Measurements from ENCODE around the gene CYP20A1. TPM values are rescaled to one million over a fixed set of nuclear protein-coding genes. Genes with fewer than 3 reads are reported as not detected.
"Not testable (repeated sequence)": the region's sequence is repeated elsewhere in the genome, so short reads cannot be mapped to it uniquely, and the experiment has no call there.

The CYP20A1 gene
- total RNA-seq, 2 donors from 2014 or later = 13.3 to 20.0 TPM

- DNase-seq (ENCODE audit: low spot score) = no peak
- Histone ChIP-seq H3K4me3 (no peak overlapping the region), H3K4me1 (peaks cover 0 to 22% of the 10 kb centered on the region in 2 donors), H3K27ac (no peak overlapping the region), H3K27me3 (no peaks in the 10 kb centered on the region), H3K9me3 (no peaks in the 10 kb centered on the region), H3K36me3 (no peaks in the 10 kb centered on the region)
- TF ChIP-seq, protein P1, sequence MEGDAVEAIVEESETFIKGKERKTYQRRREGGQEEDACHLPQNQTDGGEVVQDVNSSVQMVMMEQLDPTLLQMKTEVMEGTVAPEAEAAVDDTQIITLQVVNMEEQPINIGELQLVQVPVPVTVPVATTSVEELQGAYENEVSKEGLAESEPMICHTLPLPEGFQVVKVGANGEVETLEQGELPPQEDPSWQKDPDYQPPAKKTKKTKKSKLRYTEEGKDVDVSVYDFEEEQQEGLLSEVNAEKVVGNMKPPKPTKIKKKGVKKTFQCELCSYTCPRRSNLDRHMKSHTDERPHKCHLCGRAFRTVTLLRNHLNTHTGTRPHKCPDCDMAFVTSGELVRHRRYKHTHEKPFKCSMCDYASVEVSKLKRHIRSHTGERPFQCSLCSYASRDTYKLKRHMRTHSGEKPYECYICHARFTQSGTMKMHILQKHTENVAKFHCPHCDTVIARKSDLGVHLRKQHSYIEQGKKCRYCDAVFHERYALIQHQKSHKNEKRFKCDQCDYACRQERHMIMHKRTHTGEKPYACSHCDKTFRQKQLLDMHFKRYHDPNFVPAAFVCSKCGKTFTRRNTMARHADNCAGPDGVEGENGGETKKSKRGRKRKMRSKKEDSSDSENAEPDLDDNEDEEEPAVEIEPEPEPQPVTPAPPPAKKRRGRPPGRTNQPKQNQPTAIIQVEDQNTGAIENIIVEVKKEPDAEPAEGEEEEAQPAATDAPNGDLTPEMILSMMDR (IDR thresholded peaks at IDR 0.05) = no peak
Observed at GRCh38 chr2:203330434-203330833, 91.6 kb downstream of the CYP20A1 start.

DNA sequence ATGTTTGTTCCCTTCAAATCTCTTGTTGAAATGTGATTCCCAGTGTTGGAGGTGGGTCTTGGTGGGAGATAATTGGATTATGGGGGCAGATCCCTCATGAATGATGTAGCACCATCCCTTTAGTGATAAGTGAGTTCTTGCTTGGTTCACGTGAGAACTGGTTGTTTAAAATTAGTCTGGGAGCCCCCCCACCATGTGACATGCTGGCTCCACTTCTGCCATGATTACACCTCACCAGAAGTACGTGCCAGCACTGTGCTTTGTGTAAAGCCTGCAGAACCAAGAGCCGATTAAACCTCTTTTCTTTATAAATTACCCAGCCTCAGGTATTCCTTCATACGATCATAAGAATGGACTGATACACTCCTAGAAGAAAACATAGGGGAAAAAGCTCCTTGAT, 99.5 kb downstream of the CYP20A1 start:
- Histone ChIP-seq H3K4me3 (no peak overlapping the region), H3K9me3 (no peaks in the 10 kb centered on the region), H3K27ac (peak overlapping the region; percentile 23 to 26), H3K36me3 (no peaks in the 10 kb centered on the region), H3K27me3 (no peaks in the 10 kb centered on the region), H3K4me1 (peaks cover 0 to 22% of the 10 kb centered on the region in 2 donors)
- TF ChIP-seq, protein P1 (IDR thresholded peaks at IDR 0.05) = no peak
- no peak for DNase-seq (ENCODE audit: low spot score)

GRCh38 chr2:203340791-203341487, 102.1 kb downstream of the CYP20A1 start:
- H3K4me1 ChIP-seq = peaks cover 0 to 22% of the 10 kb centered on the region in 2 donors
- DNase-seq (ENCODE audit: low spot score) = no peak
- H3K36me3 ChIP-seq = peaks cover 4% of the 10 kb centered on the region
- H3K4me3 ChIP-seq = no peak overlapping the region
- H3K9me3 ChIP-seq = no peaks in the 10 kb centered on the region
- no peaks in the 10 kb centered on the region for H3K27me3 ChIP-seq
- TF ChIP-seq, protein P1 (IDR thresholded peaks at IDR 0.05) = no peak
- H3K27ac ChIP-seq = peak overlapping the region in 1 of 2 donors; percentile 49

DNA sequence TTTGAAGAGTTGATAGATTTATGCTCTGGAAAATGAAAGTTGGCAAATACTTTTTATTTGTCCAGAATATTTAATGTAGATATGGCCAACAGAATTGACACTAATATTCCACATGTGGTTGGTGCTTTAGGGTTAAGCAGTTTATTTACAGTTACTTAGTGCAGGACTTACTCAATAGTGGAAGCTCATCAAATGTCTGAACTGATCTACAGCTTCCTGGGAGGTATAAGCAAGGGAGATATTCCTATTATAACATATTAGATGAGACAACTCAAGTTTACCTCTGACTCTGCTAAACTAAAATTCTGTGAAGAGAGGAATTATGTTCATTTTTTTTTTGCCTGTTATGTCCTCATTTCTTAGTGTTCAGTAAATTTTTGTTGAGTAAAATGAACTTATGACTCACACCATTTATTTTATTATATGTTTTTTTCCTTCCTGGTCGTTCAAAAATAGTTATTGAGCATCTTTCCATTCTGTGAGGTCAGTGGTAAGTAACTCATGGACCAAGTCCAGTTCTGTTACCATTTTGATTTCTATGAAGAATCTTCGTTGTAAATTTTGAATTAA, 103.0 kb downstream of the CYP20A1 start:
- no peak for DNase-seq (ENCODE audit: low spot score)
- Histone ChIP-seq H3K36me3 (peaks cover 4% of the 10 kb centered on the region), H3K4me3 (no peak overlapping the region), H3K27me3 (no peaks in the 10 kb centered on the region), H3K27ac (no peak overlapping the region), H3K9me3 (no peaks in the 10 kb centered on the region), H3K4me1 (peaks cover 0 to 31% of the 10 kb centered on the region in 2 donors)
- TF ChIP-seq, protein P1 (IDR thresholded peaks at IDR 0.05) = no peak

DNA sequence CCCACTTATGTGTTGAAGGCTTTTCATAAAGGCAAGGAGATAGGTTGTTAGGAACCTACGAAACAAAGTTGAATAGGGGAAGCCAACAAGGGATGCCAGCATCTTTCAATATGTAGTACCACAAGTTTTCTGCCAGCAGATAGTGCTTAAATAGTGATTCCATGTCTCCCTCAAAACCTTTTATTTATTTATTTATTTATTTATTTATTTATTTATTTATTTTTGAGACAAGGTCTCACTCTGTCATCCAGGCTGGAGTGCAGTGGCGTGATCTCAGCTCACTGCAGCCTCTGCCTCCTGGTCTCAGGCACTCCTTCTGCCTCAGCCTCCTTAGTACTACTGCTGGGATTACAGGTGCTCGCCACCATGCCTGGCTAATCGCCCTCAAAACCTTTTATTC, 103.6 kb downstream of the CYP20A1 start:
- not testable (repeated sequence) for H3K4me3 ChIP-seq; H3K27me3 ChIP-seq; H3K27ac ChIP-seq; DNase-seq (ENCODE audit: low spot score); H3K36me3 ChIP-seq; H3K9me3 ChIP-seq
- peaks cover 0 to 36% of the 10 kb centered on the region in 2 donors for H3K4me1 ChIP-seq

DNA sequence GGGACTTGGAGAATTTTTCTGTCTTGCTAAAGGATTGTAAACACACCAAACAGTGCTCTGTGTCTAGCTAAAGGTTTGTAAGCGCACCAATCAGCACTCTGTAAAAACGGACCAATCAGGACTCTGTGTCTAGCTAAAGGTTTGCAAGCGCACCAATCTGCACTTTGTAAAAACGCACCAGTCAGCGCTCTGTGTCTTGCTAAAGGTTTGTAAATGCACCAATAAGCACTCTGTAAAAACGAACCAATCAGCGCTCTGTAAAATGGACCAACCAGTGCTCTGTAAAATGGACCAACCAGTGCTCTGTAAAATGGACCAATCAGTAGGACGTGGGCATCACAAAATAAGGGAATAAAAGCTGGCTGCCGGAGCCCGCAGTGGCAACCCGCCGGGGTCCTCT, 105.8 kb downstream of the CYP20A1 start:
- Histone ChIP-seq H3K4me1 (peaks cover 0 to 28% of the 10 kb centered on the region in 2 donors), H3K36me3 (peaks cover 4% of the 10 kb centered on the region), H3K27me3 (no peaks in the 10 kb centered on the region), H3K4me3 (no peak overlapping the region), H3K27ac (no peak overlapping the region), H3K9me3 (no peaks in the 10 kb centered on the region)
- TF ChIP-seq, protein P1 (IDR thresholded peaks at IDR 0.05) = no peak
- DNase-seq (ENCODE audit: low spot score) = no peak

Measured in right atrium auricular region (tissue), 2 donors.